GM18505 (cell line): ENCODE data around the gene TREM1.
A peak's percentile ranks its signal among the peaks of the same experiment; 100 is the strongest.

Experiments used
- ATAC-seq: cut with Tn5 transposase; IDR thresholded peaks from one replicate; pipeline ENCODE4 v1.9.1; 2021; ENCODE audit not compliant: unreplicated experiment
- POLR2A ChIP-seq: IDR thresholded peaks from 4 replicates; pipeline ENCODE4 v1.6.1; 2011; ENCODE audit warnings: borderline replicate concordance; ENCODE audit not compliant: insufficient read depth, insufficient read length; ENCODE audit errors: extremely low read depth

The TREM1 gene

GRCh38 chr6:41288030-41288753 lies 1.7 kb upstream of the TREM1 start:
- no peak for TF ChIP-seq POLR2A
- ATAC-seq = peak; percentile 53

DNA sequence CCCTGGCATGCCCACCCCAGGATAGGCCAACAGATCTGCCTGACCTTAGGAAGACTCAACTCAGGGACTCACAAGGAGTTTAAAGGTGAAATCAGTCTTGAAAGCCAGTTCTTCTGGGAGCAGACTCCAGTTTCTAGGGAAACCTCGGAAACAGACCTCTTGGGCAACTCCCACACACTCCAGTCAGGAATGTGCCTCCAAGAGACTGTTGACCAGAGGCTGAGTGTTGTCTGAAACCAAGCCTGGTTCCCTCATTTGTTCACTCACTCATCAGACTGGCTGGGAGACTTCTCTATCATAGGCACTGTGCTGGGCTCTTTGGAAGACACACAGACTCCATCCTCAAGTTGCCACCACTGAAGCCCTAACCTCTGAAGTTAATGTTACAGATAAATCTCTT lies 1.8 kb downstream of the TREM1 start:
- TF ChIP-seq POLR2A = no peak
- ATAC-seq = no peak

GRCh38 chr6:41283600-41283999 lies 2.9 kb downstream of the TREM1 start:
- ATAC-seq = no peak

GRCh38 chr6:41280381-41281057 lies 6.0 kb downstream of the TREM1 start:
- TF ChIP-seq POLR2A = no peak
- ATAC-seq = no peak

More at GRCh38 chr6:41283600-41283999, 2.9 kb downstream of the TREM1 start:
- no peak for TF ChIP-seq POLR2A

- TF ChIP-seq POLR2A = no peak
- ATAC-seq = no peak
Observed at GRCh38 chr6:41278699-41279405, 7.6 kb downstream of the TREM1 start.

GRCh38 chr6:41277605-41278004 lies 8.9 kb downstream of the TREM1 start:
- TF ChIP-seq POLR2A = no peak
- no peak for ATAC-seq

DNA sequence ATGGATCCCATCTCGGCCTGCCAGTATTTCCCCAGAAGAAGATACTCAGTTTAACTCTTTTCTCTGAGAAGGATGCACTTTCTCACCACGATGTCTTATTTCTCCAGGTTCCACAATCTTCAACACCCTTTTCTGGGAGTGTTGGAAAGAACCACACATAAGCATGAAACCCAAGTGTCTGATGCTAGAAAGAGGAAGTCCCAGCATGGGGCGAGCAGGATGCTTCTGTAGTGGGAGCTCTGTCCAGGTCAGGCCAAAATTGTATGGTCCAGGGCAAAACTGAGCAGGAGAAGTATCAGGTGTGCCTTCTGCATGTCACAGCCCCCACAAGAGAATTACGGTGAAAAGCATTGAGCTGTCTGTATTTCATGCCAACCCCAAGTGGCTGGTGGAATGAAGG lies 11.0 kb downstream of the TREM1 start:
- no peak for ATAC-seq
- no peak for TF ChIP-seq POLR2A

- ATAC-seq = no peak
- TF ChIP-seq POLR2A = no peak
Observed at GRCh38 chr6:41274256-41274655, 12.2 kb downstream of the TREM1 start.

- no peak for ATAC-seq
Observed at GRCh38 chr6:41273714-41274113, 12.8 kb downstream of the TREM1 start.

DNA sequence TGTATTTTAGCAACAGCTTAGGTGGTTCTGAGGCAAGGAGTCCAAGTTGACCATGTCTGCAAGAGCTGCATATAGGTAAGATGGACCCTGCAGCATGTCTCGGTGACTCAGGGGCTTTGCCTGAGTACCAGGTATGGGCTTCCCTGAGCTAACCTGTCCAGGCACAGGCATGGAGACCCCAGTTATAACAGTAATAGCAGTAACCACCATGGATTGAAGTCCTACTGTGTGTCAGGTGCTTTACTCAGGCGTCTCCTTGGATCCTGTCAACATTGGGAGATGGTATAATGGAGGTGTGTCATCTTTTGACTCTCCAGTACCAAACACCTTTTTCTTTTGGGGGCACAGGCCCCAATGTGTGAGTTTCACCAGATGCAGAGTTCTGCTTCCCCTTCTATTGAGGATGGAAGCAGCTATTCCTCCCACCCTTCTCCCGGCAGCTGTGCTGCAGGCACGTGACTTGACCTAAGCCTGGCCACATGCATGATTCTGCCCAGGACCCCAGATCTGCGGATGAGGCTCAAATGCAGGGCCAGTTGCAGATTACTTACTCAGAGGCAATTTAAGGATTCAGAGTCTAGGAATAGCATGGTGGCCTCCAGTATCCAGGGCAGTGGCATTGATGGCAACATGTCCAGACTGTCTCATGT lies 13.8 kb downstream of the TREM1 start:
- no peak for TF ChIP-seq POLR2A
- no peak for ATAC-seq

More at GRCh38 chr6:41273714-41274113, 12.8 kb downstream of the TREM1 start:
- no peak for TF ChIP-seq POLR2A

- no peak for TF ChIP-seq POLR2A
- no peak for ATAC-seq
Observed at GRCh38 chr6:41271901-41272395, 14.5 kb downstream of the TREM1 start.

- TF ChIP-seq POLR2A = no peak
- no peak for ATAC-seq
Observed at GRCh38 chr6:41269716-41270115, 16.8 kb downstream of the TREM1 start.

DNA sequence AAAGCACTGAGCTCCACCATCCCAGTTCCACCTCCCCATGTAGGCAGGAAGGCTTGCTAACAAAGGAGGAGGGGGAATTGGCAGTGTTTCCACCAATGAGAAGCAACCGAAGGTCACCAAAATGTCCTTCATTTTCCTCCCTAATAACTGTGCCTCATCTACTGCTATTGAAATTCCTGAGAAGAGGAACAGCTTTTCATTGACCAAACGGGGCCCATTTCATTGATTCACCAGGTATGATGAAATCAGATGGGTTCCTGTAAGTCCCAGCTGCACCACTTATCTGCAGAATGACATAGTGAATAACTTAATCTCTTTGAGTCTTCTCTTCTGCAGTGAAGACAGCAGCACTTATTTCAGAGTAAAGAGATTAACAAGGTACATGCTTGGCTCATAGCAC lies 17.3 kb downstream of the TREM1 start:
- ATAC-seq = no peak
- TF ChIP-seq POLR2A = no peak
